ENCODE data around the gene TACSTD2.

TACSTD2 gene

DNA sequence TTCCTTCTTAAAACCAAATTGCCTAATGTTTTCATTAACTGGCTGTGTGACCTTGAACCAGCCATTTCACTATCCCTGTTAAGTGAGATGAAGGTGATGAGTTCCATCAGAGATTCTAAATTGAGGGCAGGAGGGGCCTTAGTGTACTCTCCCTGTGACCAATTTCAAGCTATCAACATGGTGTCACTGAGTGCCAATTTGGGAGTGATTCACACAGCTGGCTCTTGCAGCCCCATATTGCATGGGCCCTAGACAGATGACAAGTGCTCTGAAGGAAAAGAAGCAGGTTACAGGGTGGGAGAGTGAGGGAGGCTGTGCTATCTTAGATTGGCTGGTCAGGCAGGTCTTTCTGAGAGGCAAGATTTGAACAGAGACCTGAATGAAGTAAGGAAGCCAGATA lies 13.0 kb upstream of the TACSTD2 start:
- no peak overlapping the region for H3K4me3 ChIP-seq (ENCODE audit: low read length)
- H3K9me2 ChIP-seq (replicated peaks; ENCODE audit: control insufficient read depth, low read length) = no peaks in the 10 kb centered on the region
- no peak overlapping the region for H3K4me2 ChIP-seq (ENCODE audit: low read length)
- no peak for TF ChIP-seq EZH2phosphoT487 (IDR thresholded peaks at IDR 0.05; ENCODE audit: borderline replicate concordance, low read length)
- TF ChIP-seq, protein P1, sequence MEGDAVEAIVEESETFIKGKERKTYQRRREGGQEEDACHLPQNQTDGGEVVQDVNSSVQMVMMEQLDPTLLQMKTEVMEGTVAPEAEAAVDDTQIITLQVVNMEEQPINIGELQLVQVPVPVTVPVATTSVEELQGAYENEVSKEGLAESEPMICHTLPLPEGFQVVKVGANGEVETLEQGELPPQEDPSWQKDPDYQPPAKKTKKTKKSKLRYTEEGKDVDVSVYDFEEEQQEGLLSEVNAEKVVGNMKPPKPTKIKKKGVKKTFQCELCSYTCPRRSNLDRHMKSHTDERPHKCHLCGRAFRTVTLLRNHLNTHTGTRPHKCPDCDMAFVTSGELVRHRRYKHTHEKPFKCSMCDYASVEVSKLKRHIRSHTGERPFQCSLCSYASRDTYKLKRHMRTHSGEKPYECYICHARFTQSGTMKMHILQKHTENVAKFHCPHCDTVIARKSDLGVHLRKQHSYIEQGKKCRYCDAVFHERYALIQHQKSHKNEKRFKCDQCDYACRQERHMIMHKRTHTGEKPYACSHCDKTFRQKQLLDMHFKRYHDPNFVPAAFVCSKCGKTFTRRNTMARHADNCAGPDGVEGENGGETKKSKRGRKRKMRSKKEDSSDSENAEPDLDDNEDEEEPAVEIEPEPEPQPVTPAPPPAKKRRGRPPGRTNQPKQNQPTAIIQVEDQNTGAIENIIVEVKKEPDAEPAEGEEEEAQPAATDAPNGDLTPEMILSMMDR (IDR thresholded peaks at IDR 0.05; ENCODE audit: low read depth, low read length, poor library complexity, severe bottlenecking) = no peak
- H4K20me1 ChIP-seq (ENCODE audit: control insufficient read depth, insufficient read depth, low read depth, low read length) = no peaks in the 10 kb centered on the region
- H3K9me3 ChIP-seq (ENCODE audit: control insufficient read depth, insufficient read depth, low read length) = no peaks in the 10 kb centered on the region
- peaks cover 3% of the 10 kb centered on the region; the same call in 1 of the 2 replicates for H3K27me3 ChIP-seq (ENCODE audit: control insufficient read depth, low read length)
- H3K27ac ChIP-seq (ENCODE audit: low read depth, low read length) = no peak overlapping the region
- no peaks in the 10 kb centered on the region for H3K36me3 ChIP-seq (ENCODE audit: control insufficient read depth, low read length)
- no peaks in the 10 kb centered on the region for H3F3A ChIP-seq (ENCODE audit: control insufficient read depth, insufficient read depth)
- H3K79me2 ChIP-seq (ENCODE audit: control insufficient read depth, low read length) = no peaks in the 10 kb centered on the region
- H3K4me1 ChIP-seq (ENCODE audit: control insufficient read depth, low read length) = no peaks in the 10 kb centered on the region

DNA sequence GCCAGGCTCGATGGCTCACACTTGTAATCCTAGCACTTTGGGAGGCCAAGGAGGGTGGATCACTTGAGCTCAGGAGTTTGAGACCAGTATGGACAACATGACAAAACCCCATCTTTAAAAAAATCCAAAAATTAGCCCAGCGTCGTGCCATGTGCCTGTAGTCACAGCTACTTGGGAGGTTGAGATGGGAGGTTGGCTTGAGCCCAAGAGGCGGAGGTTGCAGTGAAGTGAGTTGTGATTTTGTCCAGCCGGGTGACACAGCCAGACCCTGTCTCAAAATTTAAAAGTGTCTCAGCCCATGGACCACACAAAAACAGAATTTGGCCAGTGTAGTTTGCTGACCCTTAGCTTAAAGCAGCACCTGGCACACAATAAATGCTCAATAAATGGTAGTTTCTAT lies 11.3 kb upstream of the TACSTD2 start:
- H3F3A ChIP-seq (ENCODE audit: control insufficient read depth, insufficient read depth) = no peaks in the 10 kb centered on the region
- H3K4me2 ChIP-seq (ENCODE audit: low read length) = no peak overlapping the region
- no peak overlapping the region for H3K4me3 ChIP-seq (ENCODE audit: low read length)
- peaks cover 2% of the 10 kb centered on the region for H3K4me1 ChIP-seq (ENCODE audit: control insufficient read depth, low read length)
- H3K79me2 ChIP-seq (ENCODE audit: control insufficient read depth, low read length) = no peaks in the 10 kb centered on the region
- TF ChIP-seq, protein P1 (IDR thresholded peaks at IDR 0.05; ENCODE audit: low read depth, low read length, poor library complexity, severe bottlenecking) = no peak
- TF ChIP-seq EZH2phosphoT487 (IDR thresholded peaks at IDR 0.05; ENCODE audit: borderline replicate concordance, low read length) = no peak
- no peaks in the 10 kb centered on the region for H3K36me3 ChIP-seq (ENCODE audit: control insufficient read depth, low read length)
- H3K27ac ChIP-seq (ENCODE audit: low read depth, low read length) = no peak overlapping the region
- H3K27me3 ChIP-seq (ENCODE audit: control insufficient read depth, low read length) = peaks cover 3% of the 10 kb centered on the region; the same call in 1 of the 2 replicates
- H3K9me3 ChIP-seq (ENCODE audit: control insufficient read depth, insufficient read depth, low read length) = no peaks in the 10 kb centered on the region
- H4K20me1 ChIP-seq (ENCODE audit: control insufficient read depth, insufficient read depth, low read depth, low read length) = no peaks in the 10 kb centered on the region
- H3K9me2 ChIP-seq (replicated peaks; ENCODE audit: control insufficient read depth, low read length) = no peaks in the 10 kb centered on the region

DNA sequence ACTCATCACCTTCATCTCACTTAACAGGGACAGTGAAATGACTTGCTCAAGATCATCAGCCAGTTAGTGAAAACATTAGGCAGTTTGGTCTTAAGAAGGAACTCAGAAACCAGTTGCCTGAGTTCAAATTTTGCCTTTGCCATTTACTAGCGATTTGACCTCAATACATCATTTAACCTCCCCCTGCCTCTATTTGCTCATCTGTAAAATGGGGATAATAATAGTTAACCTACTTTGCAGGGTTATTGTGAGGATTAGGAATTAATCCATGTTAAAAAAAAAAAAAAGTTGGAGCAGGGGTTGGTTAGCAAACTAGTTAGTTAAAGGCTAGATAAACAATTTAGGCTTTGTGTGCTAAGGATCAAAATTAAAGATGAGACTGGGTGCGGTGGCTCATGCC lies 10.6 kb upstream of the TACSTD2 start:
- no peaks in the 10 kb centered on the region for H3K9me3 ChIP-seq (ENCODE audit: control insufficient read depth, insufficient read depth, low read length)
- no peaks in the 10 kb centered on the region for H3F3A ChIP-seq (ENCODE audit: control insufficient read depth, insufficient read depth)
- H3K9me2 ChIP-seq (replicated peaks; ENCODE audit: control insufficient read depth, low read length) = no peaks in the 10 kb centered on the region
- H3K4me3 ChIP-seq (ENCODE audit: low read length) = no peak overlapping the region
- H3K79me2 ChIP-seq (ENCODE audit: control insufficient read depth, low read length) = no peaks in the 10 kb centered on the region
- TF ChIP-seq EZH2phosphoT487 (IDR thresholded peaks at IDR 0.05; ENCODE audit: borderline replicate concordance, low read length) = no peak
- TF ChIP-seq, protein P1 (IDR thresholded peaks at IDR 0.05; ENCODE audit: low read depth, low read length, poor library complexity, severe bottlenecking) = no peak
- peaks cover 5% of the 10 kb centered on the region for H3K4me1 ChIP-seq (ENCODE audit: control insufficient read depth, low read length)
- H3K27ac ChIP-seq (ENCODE audit: low read depth, low read length) = no peak overlapping the region
- no peaks in the 10 kb centered on the region for H4K20me1 ChIP-seq (ENCODE audit: control insufficient read depth, insufficient read depth, low read depth, low read length)
- no peaks in the 10 kb centered on the region for H3K36me3 ChIP-seq (ENCODE audit: control insufficient read depth, low read length)
- no peak overlapping the region for H3K4me2 ChIP-seq (ENCODE audit: low read length)
- peaks cover 3% of the 10 kb centered on the region; the same call in 1 of the 2 replicates for H3K27me3 ChIP-seq (ENCODE audit: control insufficient read depth, low read length)
